HepG2 (cell line): ENCODE results near the gene ARHGAP31. TPM values are rescaled to one million over a fixed set of nuclear protein-coding genes. Genes with fewer than 3 reads are reported as not detected.
A peak's percentile ranks its signal among the peaks of the same experiment; 100 is the strongest.

Source experiments
- ATAC-seq: fragments of 200-7000 bp; cut with Tn5 transposase; 3 replicates; pipeline ENCODE4 v1.9.1; 2020; ENCODE audit warnings: mild to moderate bottlenecking, moderate library complexity
- BruUV-seq: library from RNA; stranded (reverse); fragments of 400-500 nt; replicated peaks from 2 replicates; lab custom pipeline; 2021; lab: Mats Ljungman, UMichigan
- CTCF ChIA-PET: fragments of 300-600 bp; formaldehyde crosslinking; extraction: SDS; loops from one replicate; lab custom pipeline; 2021; ENCODE audit warnings: low total read pairs, inconsistent platforms, low intra/inter-chr PET ratio; lab: Yijun Ruan, JAX
- POLR2A ChIA-PET: fragments of 350-600 bp; sonication (Branson Sonifier 250); formaldehyde crosslinking; loops from one replicate; lab custom pipeline; 2020; ENCODE audit warnings: antibody characterized with exemption, inconsistent platforms; lab: Yijun Ruan, JAX
- DNase-seq: peaks from one replicate; pipeline ENCODE4 v3.0.0-alpha.2; 2015; ENCODE audit warnings: low spot score
- FAIRE-seq: peaks from 3 replicates; lab custom pipeline; 2011; peaks lifted over from hg19 to GRCh38; lab: Jason Lieb, UNC
- H2AFZ ChIP-seq: one replicate; pipeline ENCODE4 v1.6.1; 2011; ENCODE audit warnings: low read length, inconsistent platforms
- H3K27ac ChIP-seq: fragments of 300-600 bp; 3 replicates; pipeline ENCODE4 v1.8.0; 2011; ENCODE audit warnings: mixed run types, mild to moderate bottlenecking, mixed read lengths, low read length, inconsistent platforms; ENCODE audit not compliant: insufficient read depth; ENCODE audit errors: extremely low read length
- H3K27me3 ChIP-seq, 2 experiments: fragments of 200-600 bp in 1 of 2; 2 replicates in 1 of 2; 3 replicates in 1 of 2; pipeline versions ENCODE4 v1.6.0 to v1.8.0; 2011; ENCODE audit warnings: low read length in 2 of 2, mild to moderate bottlenecking in 2 of 2, moderate library complexity in 2 of 2, inconsistent platforms in 1 of 2; ENCODE audit not compliant: insufficient read depth in 2 of 2, control insufficient read depth in 1 of 2
- H3K36me3 ChIP-seq, 2 experiments: fragments of 200-600 bp in 1 of 2; replicated peaks in 1 of 2; 2 replicates in 1 of 2; 3 replicates in 1 of 2; pipeline versions ENCODE4 v1.5.1 to v1.8.0; 2011; ENCODE audit warnings: low read length in 2 of 2, inconsistent platforms in 1 of 2; ENCODE audit not compliant: insufficient read depth in 2 of 2, control insufficient read depth in 1 of 2
- H3K4me1 ChIP-seq: 2 replicates; pipeline ENCODE4 v1.5.1; 2012; ENCODE audit warnings: low read length, inconsistent platforms; ENCODE audit not compliant: insufficient read depth
- H3K4me2 ChIP-seq: 2 replicates; pipeline ENCODE4 v1.6.0; 2011; ENCODE audit warnings: low read depth, low read length, inconsistent platforms
- H3K4me3 ChIP-seq, 3 experiments: fragments of 200-600 bp in 1 of 3; sonication (generic), shearing (Covaris generic) in 1 of 3; replicated peaks in 1 of 3; 2 replicates each; pipeline ENCODE4 v1.5.1; 2011 to 2016; ENCODE audit warnings: low read length in 3 of 3, inconsistent platforms in 2 of 3, low read depth in 2 of 3, mild to moderate bottlenecking in 2 of 3, control low read depth in 1 of 3, mixed read lengths in 1 of 3; ENCODE audit not compliant: insufficient read depth in 1 of 3
- H3K79me2 ChIP-seq: one replicate; pipeline ENCODE4 v1.6.1; 2011; ENCODE audit warnings: low read length, inconsistent platforms; ENCODE audit not compliant: insufficient read depth
- H3K9ac ChIP-seq: 2 replicates; pipeline ENCODE4 v1.6.0; 2011; ENCODE audit warnings: mild to moderate bottlenecking, low read depth, low read length, inconsistent platforms; ENCODE audit not compliant: insufficient read depth
- H3K9me3 ChIP-seq: 2 replicates; pipeline ENCODE4 v1.5.1; 2012; ENCODE audit warnings: mild to moderate bottlenecking, low read length
- H4K20me1 ChIP-seq: 2 replicates; pipeline ENCODE4 v1.6.0; 2011; ENCODE audit warnings: inconsistent platforms, mild to moderate bottlenecking, low read length, moderate library complexity; ENCODE audit not compliant: insufficient read depth
- CC2D1A ChIP-seq: sonication (generic); formaldehyde crosslinking; IDR thresholded peaks from 2 replicates; pipeline ENCODE4 v1.8.1; 2023; ENCODE audit warnings: mild to moderate bottlenecking, missing genetic modification reagents
- KDM5B ChIP-seq: sonication (generic); formaldehyde crosslinking; IDR thresholded peaks from 2 replicates; pipeline ENCODE4 v1.4.0; 2020; ENCODE audit warnings: missing genetic modification reagents, mild to moderate bottlenecking, borderline replicate concordance
- MBNL3 ChIP-seq: fragments of 250-450 bp; sonication (Bioruptor Pico); conservative IDR thresholded peaks from 2 replicates; pipeline ENCODE4 v1.8.0; 2022; ENCODE audit warnings: mild to moderate bottlenecking, inconsistent platforms
- ZNF17 ChIP-seq: sonication (generic); formaldehyde crosslinking; IDR thresholded peaks from 2 replicates; pipeline ENCODE4 v1.5.0; 2020; ENCODE audit warnings: mild to moderate bottlenecking, missing genetic modification reagents
- ZSCAN21 ChIP-seq: sonication (generic); formaldehyde crosslinking; IDR thresholded peaks from 2 replicates; pipeline ENCODE4 v1.8.0; 2022; ENCODE audit warnings: mild to moderate bottlenecking, missing genetic modification reagents, moderate library complexity, borderline replicate concordance
- ZSCAN9 ChIP-seq: IDR thresholded peaks from 2 replicates; pipeline ENCODE4 v1.6.1; 2016; ENCODE audit warnings: borderline replicate concordance
- WGBS: methylation state at CpG from one replicate; pipeline ENCODE4 v1.1.6; 2017; ENCODE audit warnings: low lambda C conversion rate; 5-methylcytosine and 5-hydroxymethylcytosine counted together
- in situ Hi-C: cut with HindIII; loops from 2 replicates; pipeline ENCODE4 v1.10.0; 2017; ENCODE audit warnings: low pct_unique_long_range_greater_than_20kb; ENCODE audit not compliant: extremely low pct_ligation_motif_present
- intact Hi-C: fragments of 100-400 bp; cut with micrococcal nuclease; formaldehyde crosslinking; loops from one replicate; pipeline ENCODE4 v1.10.0; 2022; ENCODE audit not compliant: unreplicated experiment
- polyA plus RNA-seq, 8 experiments: library from polyadenylated mRNA; depleted of rRNA in 3 of 8; stranded (reverse) in 7 of 8; unstranded in 1 of 8; fragments of >200 nt; fragmentation: Illumina TruSeq in 4 of 8; extraction: Trizol in 4 of 8; gene quantifications; 2 replicates each; pipeline versions ENCODE4 v1.2.1 to v1.2.3, GENCODE V29; 2011 to 2016; ENCODE audit warnings: low read depth in 4 of 8, missing spikeins in 1 of 8, mixed read lengths in 1 of 8; ENCODE audit not compliant: insufficient read depth in 1 of 8
- total RNA-seq, 5 experiments: library from RNA; depleted of rRNA; stranded (reverse); fragments of >200 nt; fragmentation: Illumina TruSeq; extraction: Trizol; gene quantifications; 2 replicates each; pipeline ENCODE4 v1.2.3, GENCODE V29; 2016; ENCODE audit warnings: low read depth in 1 of 5
- TF ChIP-seq, protein P1 (sequence below): IDR thresholded peaks from 2 replicates; pipeline ENCODE4 v1.6.1; 2016; ENCODE audit warnings: missing biosample characterization, missing genetic modification reagents, low read depth
- TF ChIP-seq, protein P2 (sequence below): sonication (generic); formaldehyde crosslinking; IDR thresholded peaks from 2 replicates; pipeline ENCODE4 v1.9.0; 2021; ENCODE audit warnings: missing genetic modification reagents, mild to moderate bottlenecking, borderline replicate concordance
- TF ChIP-seq, protein P3 (sequence below): sonication (generic); formaldehyde crosslinking; IDR thresholded peaks from 2 replicates; pipeline ENCODE4 v1.4.0; 2020; ENCODE audit warnings: missing genetic modification reagents, mild to moderate bottlenecking, borderline replicate concordance

ARHGAP31 gene
- total and polyA plus RNA-seq, 2 of the 13 experiments (the other 11 are each of a cell fraction or from before 2014, with no cell fraction given) = not detected

DNA sequence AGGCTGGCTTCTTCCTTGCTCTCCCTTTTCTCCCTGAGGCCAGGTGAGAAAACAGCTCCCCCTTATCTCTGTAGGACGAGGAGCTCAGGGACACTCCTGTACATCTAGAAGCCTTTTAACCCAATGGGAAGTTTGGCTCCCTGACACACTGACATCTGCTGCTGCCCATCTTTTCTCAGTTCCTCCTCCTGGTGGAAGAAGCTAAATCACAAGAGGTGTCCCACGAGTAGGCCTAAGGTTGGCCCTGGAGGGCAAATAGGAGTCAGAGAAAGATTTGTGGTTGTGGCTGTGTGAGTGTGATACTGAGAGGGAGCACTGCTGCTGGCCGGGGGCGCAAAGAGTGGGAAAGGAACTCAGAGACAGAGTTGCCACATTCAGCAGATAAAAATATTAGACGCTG lies 49.5 kb downstream of the ARHGAP31 start:
- no TSS peak for BruUV-seq
- H3K36me3 ChIP-seq = no peaks in the 10 kb centered on the region
- POLR2A ChIA-PET = no interaction called here
- WGBS = 46% methylated on average over 5 of the region's 5 CpGs
- intact Hi-C loops = no loop called here
- H3K4me1 ChIP-seq = no peaks in the 10 kb centered on the region
- no peaks in the 10 kb centered on the region for H3K79me2 ChIP-seq
- H3K27ac ChIP-seq = no peak overlapping the region
- no peak overlapping the region for H3K4me3 ChIP-seq
- CTCF ChIA-PET = no interaction called here
- no peak overlapping the region for H3K9ac ChIP-seq
- DNase-seq = no peak
- no peak for ATAC-seq
- no peak overlapping the region for H2AFZ ChIP-seq
- FAIRE-seq = no peak
- H3K4me2 ChIP-seq = no peak overlapping the region
- TF ChIP-seq CC2D1A (no peak), KDM5B (CRISPR knock-in tag) (no peak), MBNL3 (CRISPR knock-in tag) (no peak), ZSCAN21 (CRISPR knock-in tag) (no peak), ZNF17 (CRISPR knock-in tag) (no peak)
- TF ChIP-seq, protein P1, sequence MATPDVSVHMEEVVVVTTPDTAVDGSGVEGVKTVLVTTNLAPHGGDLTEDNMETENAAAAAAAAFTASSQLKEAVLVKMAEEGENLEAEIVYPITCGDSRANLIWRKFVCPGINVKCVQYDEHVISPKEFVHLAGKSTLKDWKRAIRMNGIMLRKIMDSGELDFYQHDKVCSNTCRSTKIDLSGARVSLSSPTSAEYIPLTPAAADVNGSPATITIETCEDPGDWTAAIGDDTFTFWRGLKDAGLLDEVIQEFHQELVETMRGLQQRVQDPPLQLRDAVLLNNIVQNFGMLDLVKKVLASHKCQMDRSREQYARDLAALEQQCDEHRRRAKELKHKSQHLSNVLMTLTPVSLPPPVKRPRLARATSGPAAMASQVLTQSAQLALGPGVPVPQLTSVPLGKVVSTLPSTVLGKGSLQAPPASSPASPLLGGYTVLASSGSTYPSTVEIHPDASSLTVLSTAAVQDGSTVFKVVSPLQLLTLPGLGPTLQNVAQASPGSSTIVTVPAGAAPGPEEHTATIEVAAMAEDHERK (CRISPR knock-in tag) = no peak
- H4K20me1 ChIP-seq = no peaks in the 10 kb centered on the region
- H3K27me3 ChIP-seq = no peaks in the 10 kb centered on the region
- H3K9me3 ChIP-seq = no peaks in the 10 kb centered on the region
- in situ Hi-C loops = no loop called here

DNA sequence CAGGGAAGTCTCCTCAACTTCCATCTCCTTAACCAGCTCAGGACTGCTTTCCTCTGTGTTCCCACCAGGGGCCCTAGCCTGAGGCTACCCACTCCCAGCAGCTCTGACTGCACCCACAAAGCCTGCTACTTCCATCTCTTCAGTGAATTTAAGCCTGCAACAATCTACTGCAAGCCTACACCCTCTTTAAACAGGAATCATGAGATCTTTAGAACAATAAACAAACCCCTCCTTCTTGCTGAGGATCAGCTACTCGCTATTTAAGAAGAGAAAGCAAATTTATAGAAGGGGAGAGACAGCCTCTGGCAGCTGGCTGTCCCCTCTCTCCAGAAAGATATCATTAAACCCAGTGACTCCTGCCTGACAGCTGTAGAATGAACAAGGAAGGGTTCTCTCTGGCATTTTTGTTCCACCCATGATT lies 51.9 kb downstream of the ARHGAP31 start:
- ATAC-seq = peak; percentile 59
- no peaks in the 10 kb centered on the region for H3K27me3 ChIP-seq
- in situ Hi-C loops = no loop called here
- BruUV-seq = no TSS peak
- ChIA-PET POLR2A (no interaction called here), CTCF (no interaction called here)
- no peak for FAIRE-seq
- H3K4me1 ChIP-seq = no peaks in the 10 kb centered on the region
- intact Hi-C loops = no loop called here
- DNase-seq = no peak
- WGBS = 6% methylated on average over 1 of the region's 1 CpG
- no peak overlapping the region for H3K9ac ChIP-seq
- no peak overlapping the region for H2AFZ ChIP-seq
- no peak overlapping the region for H3K4me2 ChIP-seq
- no peak overlapping the region for H3K27ac ChIP-seq
- no peaks in the 10 kb centered on the region for H3K9me3 ChIP-seq
- H3K79me2 ChIP-seq = no peaks in the 10 kb centered on the region
- H3K36me3 ChIP-seq = no peaks in the 10 kb centered on the region
- H3K4me3 ChIP-seq = no peak overlapping the region
- no peaks in the 10 kb centered on the region for H4K20me1 ChIP-seq
- TF ChIP-seq ZSCAN9 = no peak
- TF ChIP-seq, protein P2, sequence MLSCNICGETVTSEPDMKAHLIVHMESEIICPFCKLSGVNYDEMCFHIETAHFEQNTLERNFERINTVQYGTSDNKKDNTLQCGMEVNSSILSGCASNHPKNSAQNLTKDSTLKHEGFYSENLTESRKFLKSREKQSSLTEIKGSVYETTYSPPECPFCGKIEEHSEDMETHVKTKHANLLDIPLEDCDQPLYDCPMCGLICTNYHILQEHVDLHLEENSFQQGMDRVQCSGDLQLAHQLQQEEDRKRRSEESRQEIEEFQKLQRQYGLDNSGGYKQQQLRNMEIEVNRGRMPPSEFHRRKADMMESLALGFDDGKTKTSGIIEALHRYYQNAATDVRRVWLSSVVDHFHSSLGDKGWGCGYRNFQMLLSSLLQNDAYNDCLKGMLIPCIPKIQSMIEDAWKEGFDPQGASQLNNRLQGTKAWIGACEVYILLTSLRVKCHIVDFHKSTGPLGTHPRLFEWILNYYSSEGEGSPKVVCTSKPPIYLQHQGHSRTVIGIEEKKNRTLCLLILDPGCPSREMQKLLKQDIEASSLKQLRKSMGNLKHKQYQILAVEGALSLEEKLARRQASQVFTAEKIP = no peak
- TF ChIP-seq, protein P3, sequence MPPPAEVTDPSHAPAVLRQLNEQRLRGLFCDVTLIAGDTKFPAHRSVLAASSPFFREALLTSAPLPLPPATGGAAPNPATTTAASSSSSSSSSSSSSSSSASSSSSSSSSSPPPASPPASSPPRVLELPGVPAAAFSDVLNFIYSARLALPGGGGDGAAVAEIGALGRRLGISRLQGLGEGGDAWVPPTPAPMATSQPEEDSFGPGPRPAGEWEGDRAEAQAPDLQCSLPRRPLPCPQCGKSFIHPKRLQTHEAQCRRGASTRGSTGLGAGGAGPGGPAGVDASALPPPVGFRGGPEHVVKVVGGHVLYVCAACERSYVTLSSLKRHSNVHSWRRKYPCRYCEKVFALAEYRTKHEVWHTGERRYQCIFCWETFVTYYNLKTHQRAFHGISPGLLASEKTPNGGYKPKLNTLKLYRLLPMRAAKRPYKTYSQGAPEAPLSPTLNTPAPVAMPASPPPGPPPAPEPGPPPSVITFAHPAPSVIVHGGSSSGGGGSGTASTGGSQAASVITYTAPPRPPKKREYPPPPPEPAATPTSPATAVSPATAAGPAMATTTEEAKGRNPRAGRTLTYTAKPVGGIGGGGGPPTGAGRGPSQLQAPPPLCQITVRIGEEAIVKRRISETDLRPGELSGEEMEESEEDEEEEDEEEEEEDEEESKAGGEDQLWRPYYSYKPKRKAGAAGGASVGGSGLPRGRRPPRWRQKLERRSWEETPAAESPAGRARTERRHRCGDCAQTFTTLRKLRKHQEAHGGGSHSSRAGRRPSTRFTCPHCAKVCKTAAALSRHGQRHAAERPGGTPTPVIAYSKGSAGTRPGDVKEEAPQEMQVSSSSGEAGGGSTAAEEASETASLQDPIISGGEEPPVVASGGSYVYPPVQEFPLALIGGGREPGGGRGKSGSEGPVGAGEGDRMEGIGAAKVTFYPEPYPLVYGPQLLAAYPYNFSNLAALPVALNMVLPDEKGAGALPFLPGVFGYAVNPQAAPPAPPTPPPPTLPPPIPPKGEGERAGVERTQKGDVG (CRISPR knock-in tag) = no peak
